NCI-H524 treated with DMSO at 0.1 percent for 48 hours (cell line): ENCODE results near the gene PEAK1.
A peak's percentile ranks its signal among the peaks of the same experiment; 100 is the strongest.

ENCODE experiments used
- DNase-seq: peaks from one replicate; lab custom pipeline; 2025; lab: John Stamatoyannopoulos, UW

PEAK1 gene

GRCh38 chr15:77085297-77085696, 334.6 kb downstream of the PEAK1 start:
- no peak for DNase-seq

- no peak for DNase-seq
Measured at GRCh38 chr15:77084436-77084835, 335.5 kb downstream of the PEAK1 start.

GRCh38 chr15:77083381-77084160, 336.3 kb downstream of the PEAK1 start:
- DNase-seq, result peak; percentile 93

GRCh38 chr15:77081971-77082370, 337.9 kb downstream of the PEAK1 start:
- DNase-seq, result no peak

- no peak for DNase-seq
Measured at GRCh38 chr15:77076323-77076915, 343.5 kb downstream of the PEAK1 start.

GRCh38 chr15:77075528-77075927, 344.4 kb downstream of the PEAK1 start:
- no peak for DNase-seq

GRCh38 chr15:77074350-77074749, 345.6 kb downstream of the PEAK1 start:
- no peak for DNase-seq

GRCh38 chr15:77071305-77072223, 348.3 kb downstream of the PEAK1 start:
- DNase-seq, result no peak

- DNase-seq, result peak; percentile 46
Measured at GRCh38 chr15:77070495-77071304, 349.2 kb downstream of the PEAK1 start, which contains the start of gene TSPAN3. Gene TSPAN3, minus strand, starts transcription at chr15:77071109. Its CDS starts 155 bp downstream, at chr15:77070954.

- no peak for DNase-seq
Measured at GRCh38 chr15:77070180-77070494, 349.8 kb downstream of the PEAK1 start.

GRCh38 chr15:77069521-77070121, 350.3 kb downstream of the PEAK1 start:
- peak; percentile 83 for DNase-seq

- DNase-seq, result no peak
Measured at GRCh38 chr15:77068633-77069032, 351.3 kb downstream of the PEAK1 start.

GRCh38 chr15:77067691-77068367, 352.1 kb downstream of the PEAK1 start:
- no peak for DNase-seq

- DNase-seq, result no peak
Measured at GRCh38 chr15:77066971-77067690, 352.8 kb downstream of the PEAK1 start.

- DNase-seq, result no peak
Measured at GRCh38 chr15:77064539-77065308, 355.2 kb downstream of the PEAK1 start.

GRCh38 chr15:77064063-77064462, 355.8 kb downstream of the PEAK1 start:
- no peak for DNase-seq

- DNase-seq, result no peak
Measured at GRCh38 chr15:77063249-77063648, 356.7 kb downstream of the PEAK1 start.

GRCh38 chr15:77060546-77060945, 359.4 kb downstream of the PEAK1 start:
- DNase-seq, result no peak

- DNase-seq, result no peak
Measured at GRCh38 chr15:77059786-77060361, 360.0 kb downstream of the PEAK1 start.
